ENCODE measurements around the gene PLCB4.

DNA sequence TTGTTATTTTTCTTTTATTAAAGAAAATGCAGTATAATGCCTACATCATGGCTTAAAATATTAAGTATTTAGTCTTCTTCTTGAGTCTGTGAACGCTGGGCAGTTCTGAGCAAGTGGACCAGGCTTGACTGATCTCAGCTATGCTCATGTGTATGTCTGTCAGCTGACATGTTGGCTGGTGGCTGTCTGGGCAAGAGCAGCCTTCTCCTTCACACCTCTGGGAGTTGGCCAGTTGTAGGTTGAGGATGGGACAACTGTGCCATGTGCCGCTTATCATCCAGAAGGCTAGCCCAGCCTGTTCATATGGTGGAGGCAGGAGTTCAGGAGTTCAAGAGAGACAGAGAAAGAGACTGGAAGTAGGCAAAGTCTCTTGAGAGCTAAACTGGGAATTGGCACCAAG lies 175.9 kb downstream of the PLCB4 start:
- TF ChIP-seq CBFB (CRISPR knock-in tag; IDR thresholded peaks at IDR 0.05; ENCODE audit: low read depth) = no peak
- TF ChIP-seq, protein P1, sequence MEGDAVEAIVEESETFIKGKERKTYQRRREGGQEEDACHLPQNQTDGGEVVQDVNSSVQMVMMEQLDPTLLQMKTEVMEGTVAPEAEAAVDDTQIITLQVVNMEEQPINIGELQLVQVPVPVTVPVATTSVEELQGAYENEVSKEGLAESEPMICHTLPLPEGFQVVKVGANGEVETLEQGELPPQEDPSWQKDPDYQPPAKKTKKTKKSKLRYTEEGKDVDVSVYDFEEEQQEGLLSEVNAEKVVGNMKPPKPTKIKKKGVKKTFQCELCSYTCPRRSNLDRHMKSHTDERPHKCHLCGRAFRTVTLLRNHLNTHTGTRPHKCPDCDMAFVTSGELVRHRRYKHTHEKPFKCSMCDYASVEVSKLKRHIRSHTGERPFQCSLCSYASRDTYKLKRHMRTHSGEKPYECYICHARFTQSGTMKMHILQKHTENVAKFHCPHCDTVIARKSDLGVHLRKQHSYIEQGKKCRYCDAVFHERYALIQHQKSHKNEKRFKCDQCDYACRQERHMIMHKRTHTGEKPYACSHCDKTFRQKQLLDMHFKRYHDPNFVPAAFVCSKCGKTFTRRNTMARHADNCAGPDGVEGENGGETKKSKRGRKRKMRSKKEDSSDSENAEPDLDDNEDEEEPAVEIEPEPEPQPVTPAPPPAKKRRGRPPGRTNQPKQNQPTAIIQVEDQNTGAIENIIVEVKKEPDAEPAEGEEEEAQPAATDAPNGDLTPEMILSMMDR (IDR thresholded peaks at IDR 0.05) = no peak
- TF ChIP-seq, protein P2, sequence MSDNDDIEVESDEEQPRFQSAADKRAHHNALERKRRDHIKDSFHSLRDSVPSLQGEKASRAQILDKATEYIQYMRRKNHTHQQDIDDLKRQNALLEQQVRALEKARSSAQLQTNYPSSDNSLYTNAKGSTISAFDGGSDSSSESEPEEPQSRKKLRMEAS (CRISPR knock-in tag; IDR thresholded peaks at IDR 0.05) = no peak
- TF ChIP-seq ZNF232 (CRISPR knock-in tag; IDR thresholded peaks at IDR 0.05) = no peak
- TF ChIP-seq JUN (CRISPR knock-in tag; IDR thresholded peaks at IDR 0.05) = no peak
- no peak for TF ChIP-seq RELA (CRISPR knock-in tag; IDR thresholded peaks at IDR 0.05; ENCODE audit: borderline replicate concordance)
- no peak for TF ChIP-seq MYBL2 (CRISPR knock-in tag; IDR thresholded peaks at IDR 0.05)
- TF ChIP-seq IRF2 (CRISPR knock-in tag; IDR thresholded peaks at IDR 0.05; ENCODE audit: borderline replicate concordance, low read depth) = no peak
- TF ChIP-seq, protein P3, sequence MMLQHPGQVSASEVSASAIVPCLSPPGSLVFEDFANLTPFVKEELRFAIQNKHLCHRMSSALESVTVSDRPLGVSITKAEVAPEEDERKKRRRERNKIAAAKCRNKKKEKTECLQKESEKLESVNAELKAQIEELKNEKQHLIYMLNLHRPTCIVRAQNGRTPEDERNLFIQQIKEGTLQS (CRISPR knock-in tag; conservative IDR thresholded peaks at IDR 0.05) = no peak
- TF ChIP-seq, protein P4, sequence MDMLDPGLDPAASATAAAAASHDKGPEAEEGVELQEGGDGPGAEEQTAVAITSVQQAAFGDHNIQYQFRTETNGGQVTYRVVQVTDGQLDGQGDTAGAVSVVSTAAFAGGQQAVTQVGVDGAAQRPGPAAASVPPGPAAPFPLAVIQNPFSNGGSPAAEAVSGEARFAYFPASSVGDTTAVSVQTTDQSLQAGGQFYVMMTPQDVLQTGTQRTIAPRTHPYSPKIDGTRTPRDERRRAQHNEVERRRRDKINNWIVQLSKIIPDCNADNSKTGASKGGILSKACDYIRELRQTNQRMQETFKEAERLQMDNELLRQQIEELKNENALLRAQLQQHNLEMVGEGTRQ (CRISPR knock-in tag; IDR thresholded peaks at IDR 0.05) = no peak
- no peak for TF ChIP-seq CREM (CRISPR knock-in tag; IDR thresholded peaks at IDR 0.05)
- TF ChIP-seq, protein P5, sequence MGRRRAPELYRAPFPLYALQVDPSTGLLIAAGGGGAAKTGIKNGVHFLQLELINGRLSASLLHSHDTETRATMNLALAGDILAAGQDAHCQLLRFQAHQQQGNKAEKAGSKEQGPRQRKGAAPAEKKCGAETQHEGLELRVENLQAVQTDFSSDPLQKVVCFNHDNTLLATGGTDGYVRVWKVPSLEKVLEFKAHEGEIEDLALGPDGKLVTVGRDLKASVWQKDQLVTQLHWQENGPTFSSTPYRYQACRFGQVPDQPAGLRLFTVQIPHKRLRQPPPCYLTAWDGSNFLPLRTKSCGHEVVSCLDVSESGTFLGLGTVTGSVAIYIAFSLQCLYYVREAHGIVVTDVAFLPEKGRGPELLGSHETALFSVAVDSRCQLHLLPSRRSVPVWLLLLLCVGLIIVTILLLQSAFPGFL (CRISPR knock-in tag; IDR thresholded peaks at IDR 0.05; ENCODE audit: borderline replicate concordance) = no peak

Measured in WTC11 (cell line).